Hepatic stellate cell (primary cell): ENCODE measurements around the gene CELA3B.
"Not testable (repeated sequence)": the region's sequence is repeated elsewhere in the genome, so short reads cannot be mapped to it uniquely, and the experiment has no call there.

ENCODE experiments used
- DNase-seq: peaks from one replicate; pipeline ENCODE4 v3.0.0; 2011; ENCODE audit warnings: low spot score

Gene CELA3B

DNA sequence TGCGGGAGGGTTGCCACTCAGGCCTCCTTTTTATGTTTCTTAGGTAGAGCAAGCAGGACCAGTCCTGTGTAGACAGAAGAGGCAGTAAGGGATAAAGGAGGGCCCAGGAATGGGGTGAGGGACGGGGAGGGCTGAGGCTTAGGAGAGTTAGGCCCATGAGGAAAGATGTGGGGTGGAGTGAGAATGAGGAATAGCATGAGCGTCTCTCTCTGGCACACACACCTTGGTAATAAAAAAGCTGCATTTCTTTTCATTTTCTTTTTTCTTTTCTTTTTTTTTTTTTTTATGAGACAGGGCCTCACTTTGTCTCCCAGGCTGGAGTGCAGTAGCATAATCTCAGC lies 32.1 kb upstream of the CELA3B start:
- DNase-seq: no peak

DNA sequence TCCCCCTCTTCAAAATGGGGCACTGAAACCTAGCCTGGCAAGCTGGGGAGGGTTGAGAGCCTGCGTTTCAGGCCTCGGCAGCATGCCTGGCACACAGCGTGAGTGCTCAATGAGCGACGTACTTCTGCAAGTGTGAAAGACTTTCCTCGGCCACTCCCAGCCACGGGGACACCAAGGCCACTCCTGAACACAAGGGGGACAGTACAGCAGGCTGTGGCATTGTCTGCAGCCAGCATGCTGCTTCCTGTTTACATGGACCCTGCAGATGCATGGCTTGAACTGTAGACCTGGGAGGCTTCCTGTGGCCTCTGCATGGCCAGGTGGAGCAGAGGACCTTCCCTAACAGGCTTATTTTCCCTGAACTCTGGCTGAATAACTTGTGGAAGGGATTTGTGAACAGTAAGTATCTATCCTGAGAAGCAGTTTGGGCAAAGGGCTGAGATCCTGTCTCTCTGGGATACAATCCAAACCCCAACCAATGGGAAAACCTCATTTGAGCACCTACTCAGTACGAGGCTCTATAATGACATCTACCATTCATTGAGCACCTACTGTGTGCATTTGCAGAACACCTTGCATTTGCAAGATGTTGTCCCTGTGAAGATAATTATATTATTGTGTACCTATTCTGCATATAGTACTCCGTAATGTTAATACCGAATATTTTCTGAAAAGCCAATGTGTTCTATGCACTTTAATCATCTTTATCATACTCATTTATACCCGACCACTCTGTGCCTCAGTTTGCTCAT lies 29.8 kb upstream of the CELA3B start:
- DNase-seq: no peak

DNA sequence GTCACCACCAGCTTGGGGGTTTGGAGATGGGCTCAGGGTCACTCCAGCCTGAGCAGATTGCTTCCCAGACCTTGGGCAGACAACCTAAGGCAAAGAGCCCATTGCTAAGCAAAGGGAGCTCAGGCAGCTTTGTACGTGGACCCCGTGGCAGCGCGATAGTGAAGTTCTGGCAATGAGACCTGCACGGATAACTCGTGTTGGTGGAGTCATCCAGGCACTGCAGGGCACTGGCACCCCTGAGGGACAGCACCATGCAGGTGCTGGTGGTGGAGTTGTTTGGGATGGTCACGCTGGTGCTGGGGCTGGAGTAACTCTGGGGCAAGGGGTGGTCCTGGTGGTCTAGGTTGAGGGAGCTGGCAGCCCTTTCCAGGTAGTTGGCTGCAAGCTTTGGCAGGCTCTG lies 26.1 kb upstream of the CELA3B start:
- no peak for DNase-seq

DNA sequence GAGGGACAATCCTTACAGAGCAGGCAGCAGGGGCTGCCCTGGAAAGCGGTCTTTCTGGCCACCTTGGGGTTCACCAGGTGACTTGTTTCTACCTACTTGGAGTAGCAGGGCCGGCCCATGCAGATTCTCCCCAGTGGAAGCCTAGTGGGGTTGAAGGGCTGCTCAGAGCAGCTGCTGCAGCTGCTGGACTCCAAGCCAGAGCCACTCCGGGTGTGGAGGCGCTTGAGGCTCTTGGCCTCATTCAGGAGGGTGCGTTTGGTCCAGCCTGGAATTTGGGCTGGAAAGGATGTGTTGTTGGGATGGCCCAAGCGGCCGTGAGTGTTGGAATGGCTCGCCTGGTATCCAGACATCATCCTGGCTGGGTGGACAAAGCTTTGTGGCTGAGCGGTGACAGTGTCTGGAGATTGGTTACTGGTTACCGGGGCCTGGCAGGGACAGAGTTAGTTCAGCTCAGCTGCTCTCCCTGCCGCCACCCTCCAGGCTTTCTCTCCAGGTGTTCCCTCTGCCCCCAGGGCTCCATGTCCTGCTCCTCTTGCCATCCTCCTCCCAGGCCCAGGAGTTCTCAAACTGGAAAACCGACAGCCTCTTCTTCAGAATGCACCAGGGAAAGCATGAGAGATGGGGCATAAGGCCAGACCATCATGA lies 25.5 kb upstream of the CELA3B start:
- no peak for DNase-seq

DNA sequence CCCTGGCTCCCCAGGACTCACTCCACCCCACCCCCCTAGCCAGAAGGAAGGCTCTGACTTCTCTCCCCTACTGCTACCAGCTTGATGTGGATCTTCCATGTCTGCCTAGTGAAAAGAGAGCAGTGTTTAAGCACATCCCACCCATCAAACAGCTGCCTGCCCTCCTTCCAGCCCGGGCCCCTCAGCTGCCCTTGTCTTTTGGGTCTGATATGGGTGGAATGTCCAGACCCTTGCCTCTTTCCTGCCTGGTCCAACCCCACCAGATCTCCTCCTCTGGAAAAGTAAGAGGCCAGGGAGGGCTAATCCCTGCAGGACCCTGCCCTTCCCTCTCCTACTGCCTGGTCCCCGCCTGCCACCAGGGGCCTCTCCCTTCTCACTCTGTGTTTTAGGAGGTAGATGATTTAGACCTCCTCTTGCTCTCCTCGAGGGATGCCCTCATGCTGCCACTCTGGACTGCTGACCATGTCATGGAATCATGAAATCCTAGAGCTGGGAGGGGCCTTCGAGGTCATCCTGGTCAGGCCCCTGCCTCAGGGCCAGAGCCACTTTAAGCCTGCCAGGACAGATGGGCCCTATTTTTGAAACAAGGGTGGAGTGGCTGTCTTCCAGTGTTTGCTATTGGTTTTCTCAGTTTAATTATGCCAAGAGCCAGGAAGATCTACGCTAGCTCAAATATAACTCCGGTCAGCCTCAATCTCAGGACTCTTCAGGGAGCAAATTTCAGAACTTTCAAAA lies 23.9 kb upstream of the CELA3B start:
- DNase-seq: no peak

DNA sequence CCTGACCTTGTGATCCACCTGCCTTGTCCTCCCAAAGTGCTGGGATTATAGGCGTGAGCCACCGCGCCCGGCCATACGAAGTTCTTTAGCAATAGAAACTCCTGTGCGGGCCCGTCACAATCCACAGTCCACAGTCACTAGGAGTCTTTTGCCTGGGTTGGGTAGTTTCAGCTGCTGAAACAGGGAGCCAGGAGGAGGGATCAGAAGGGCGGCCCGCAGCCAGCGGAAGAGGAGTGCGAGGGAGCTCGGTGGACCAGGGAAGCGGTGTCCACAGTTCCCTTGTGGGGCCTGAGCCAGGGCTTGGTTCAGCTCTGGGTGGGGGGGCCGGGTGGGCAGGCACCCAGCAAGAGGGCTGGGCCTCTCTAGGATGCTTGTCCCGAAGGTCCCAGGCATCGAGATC lies 21.8 kb upstream of the CELA3B start:
- no peak for DNase-seq

DNA sequence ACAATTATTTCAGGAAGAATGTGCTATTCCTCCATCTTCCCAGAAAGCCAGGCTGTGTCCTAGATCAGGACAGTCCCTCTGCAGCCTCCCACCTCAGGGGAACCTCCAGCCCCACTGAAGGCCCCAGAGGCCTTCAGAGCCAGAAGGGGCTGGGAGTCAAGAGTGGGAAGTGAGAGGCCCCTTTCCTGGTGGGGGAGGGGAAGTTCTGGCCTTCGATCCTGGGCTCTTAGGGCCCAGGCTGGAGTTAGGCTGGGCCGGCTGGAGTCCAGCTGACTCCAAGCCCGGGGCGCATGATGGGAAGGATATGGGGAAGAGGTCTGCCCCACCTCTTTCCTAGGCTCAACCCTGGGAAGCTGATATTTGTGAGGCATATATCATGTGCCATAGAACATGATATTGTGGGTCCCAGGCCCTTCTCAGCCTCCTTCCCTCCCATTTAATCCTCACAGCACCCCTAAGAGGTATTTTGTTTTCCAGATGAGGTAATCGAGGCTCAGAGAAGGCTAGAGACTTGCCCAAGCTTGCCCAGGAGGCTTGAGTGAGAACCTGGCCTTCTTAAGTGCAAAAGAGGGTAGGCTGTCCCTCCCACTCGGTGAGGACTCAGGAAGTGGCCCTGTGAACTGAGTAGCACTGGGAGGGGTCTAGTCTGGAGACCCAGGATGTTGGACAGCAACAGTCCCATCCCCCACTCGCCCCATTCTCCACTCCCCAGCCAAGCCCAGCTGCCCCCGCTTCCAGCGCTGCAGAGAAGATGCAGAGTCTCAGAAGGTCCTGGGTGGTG lies 21.1 kb upstream of the CELA3B start:
- DNase-seq: no peak

DNA sequence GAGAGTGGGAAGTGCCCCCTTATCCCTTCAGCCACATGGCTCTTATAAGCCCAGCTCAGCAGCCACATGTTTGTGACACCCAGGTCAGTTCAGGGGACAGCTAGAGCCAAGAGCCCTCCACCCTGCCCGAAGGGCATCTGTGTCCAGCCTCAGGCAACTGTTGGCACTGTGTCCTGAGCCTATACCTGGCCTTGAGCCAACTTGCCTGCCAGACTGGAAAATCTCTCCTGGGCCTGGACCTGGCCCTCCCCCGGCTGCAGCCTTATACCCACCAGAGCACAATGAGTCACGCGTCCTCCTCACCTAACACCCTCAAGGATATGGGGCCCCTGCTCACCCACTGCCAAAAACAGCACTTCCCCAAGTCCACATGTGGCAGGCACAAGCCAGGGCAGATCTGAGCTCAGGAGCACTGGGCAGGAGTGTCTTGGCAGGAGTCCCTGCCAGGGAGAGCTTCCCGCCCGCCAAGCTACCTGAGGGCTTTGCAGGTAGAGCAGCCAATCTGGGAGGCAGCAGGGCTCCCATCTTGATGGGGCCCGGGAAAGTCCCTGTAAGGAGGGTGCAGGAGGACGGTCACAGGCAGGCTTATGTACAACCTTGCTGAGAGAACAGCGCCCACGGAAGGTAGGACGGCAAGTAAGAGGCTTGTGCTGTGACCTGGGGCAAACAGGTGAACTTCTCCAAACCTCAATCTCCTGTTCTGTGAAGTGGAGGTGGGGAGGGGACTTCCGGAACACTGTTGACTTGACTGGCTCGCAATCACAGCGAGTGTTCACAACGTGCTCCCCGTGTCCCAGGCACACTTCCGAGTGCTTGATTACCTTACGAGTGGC lies 19.9 kb upstream of the CELA3B start:
- no peak for DNase-seq

DNA sequence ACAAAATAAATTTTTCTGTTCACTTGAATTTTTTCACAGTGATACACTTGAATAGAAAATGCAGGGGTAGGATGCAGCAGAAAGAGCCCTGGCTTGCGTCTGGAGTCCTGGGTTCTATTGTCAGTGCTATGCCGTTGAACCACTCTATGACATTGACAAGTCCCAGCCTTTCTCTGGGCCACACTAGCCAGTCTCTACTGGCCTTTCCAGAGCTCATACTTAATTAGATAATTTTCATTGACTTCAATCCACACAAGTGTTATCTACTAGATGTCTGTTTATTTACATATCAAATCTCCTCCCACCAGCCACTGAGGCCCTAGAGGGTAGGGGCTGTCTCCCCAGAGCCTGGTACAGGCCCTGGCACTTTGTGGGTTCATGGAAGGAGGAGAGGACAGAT lies 15.5 kb upstream of the CELA3B start:
- no peak for DNase-seq

DNA sequence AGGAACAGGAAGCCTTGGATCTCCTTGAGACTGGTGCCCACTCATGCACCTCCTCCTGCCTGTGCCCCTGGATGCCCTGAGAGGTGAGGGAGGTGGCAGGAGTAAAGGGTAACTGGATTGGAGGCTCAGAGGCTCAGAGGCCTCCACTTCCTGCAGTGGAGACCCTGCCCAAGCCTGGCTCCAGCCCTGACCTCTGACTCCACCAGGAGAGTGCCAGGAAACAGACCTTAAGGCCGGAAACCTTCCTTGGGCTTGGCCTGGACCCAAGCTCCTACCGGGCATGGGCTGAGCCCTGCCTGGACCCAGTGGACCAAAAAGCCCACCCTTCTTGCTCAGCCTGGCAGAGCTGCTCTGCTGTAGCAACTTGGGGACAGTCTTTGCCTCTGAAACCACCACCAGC lies 15.0 kb upstream of the CELA3B start:
- DNase-seq: no peak

DNA sequence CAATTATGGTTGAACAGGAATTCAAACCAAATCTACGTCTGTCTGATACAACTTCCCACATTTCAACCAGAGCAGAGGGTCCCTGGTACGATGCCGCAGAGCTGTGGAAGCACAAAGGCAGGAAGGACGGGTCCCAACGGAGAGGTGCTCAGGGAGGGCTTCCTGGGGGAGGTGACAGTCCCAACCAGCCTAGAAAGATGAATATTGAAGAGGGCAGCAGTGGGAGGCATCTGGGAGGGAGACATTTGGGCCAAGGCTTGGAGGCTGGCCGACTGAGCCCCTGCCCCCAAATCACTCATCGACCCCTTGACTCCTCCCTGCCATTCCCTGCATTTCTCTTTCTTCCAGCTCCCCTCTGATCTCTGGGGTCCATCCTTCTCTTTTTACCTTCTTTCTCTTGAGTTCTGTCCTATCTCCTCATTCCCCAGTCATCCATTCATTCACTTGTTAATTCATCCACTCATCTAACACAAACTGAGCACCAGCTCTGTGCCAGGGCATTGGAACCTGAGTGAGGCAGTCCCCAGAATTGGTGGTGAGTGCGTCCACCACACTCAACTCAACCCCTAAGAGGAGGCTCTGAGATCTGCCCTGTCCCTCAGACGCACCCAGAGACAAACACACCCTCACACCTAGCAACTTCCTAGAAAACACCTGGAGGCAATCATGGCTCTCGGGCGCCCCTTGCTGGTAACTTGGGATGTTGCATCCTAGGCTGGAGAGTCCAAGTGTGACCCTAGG lies 13.2 kb upstream of the CELA3B start:
- peak; percentile 72 for DNase-seq

DNA sequence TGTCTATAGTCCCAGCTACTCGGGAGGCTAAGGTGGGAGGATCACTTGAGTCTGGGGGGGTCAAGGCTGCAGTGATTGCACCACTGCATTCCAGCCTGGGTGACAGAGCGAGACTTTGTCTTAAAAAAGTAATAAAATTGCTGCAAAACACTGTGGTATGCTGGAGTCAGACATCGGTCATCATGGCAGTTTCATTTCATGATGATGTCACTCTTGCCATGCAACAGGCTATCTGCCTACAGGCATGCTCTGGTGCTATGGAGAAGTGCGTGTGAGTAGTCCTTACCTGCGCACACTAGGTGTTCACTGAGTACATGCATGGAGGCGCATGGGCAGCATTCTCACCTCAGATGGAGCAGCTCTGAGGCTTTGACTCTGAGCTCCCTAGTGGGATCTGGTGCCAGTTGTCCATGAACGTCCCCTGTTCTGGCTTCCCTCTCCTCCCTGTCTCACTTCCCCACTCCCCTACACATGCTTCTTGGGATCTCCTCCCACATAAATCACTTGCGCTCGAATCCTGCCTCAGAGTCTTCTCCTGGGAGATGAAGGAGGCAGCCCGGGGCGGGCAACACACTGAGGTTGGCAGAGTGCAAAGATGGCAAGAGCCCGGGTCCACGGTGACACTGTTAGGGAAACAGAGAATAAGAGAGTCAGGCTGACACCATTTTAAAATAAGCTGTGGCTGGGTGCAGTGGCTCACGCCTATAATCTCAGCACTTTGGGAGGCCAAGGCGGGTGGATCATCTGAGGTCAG lies 10.4 kb upstream of the CELA3B start:
- peak; percentile 68 for DNase-seq

DNA sequence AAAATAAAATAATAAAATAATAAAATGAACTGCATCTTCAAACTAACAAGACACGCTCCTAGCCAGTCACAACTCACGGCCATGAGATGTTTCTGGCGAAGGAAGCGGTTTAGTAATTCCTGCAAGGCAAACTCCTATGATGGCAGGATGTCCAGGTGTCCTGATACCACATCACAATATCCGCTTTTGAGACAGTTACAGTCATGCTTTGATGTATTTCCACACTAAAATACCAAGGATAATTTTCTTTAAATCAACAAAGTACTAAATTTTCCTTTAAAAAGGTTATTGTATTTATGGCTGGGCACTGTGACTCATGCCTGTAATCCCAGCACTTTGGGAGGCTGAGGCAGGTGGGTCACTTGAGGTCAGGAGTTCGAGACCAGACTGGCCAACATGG lies 9.6 kb upstream of the CELA3B start:
- not testable (repeated sequence) for DNase-seq

DNA sequence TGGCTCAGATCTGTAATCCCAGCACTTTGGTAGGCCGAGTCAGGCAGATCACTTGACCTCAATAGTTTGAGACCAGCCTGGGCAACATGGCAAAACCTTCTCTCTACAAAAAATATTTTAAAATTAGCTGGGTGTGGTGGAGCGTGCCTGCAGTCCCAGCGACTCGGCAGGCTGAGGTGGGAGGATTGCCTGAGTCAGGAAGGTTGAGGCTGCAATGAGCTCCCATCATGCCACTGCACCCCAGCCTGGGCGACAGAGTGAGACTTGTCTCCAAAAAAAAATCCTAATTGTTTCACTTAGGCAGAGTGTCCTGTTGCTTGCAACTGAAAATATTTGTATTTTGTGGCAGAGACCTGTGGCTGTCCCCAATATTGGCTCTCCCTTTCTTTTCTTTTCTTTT lies 7.8 kb upstream of the CELA3B start:
- not testable (repeated sequence) for DNase-seq

DNA sequence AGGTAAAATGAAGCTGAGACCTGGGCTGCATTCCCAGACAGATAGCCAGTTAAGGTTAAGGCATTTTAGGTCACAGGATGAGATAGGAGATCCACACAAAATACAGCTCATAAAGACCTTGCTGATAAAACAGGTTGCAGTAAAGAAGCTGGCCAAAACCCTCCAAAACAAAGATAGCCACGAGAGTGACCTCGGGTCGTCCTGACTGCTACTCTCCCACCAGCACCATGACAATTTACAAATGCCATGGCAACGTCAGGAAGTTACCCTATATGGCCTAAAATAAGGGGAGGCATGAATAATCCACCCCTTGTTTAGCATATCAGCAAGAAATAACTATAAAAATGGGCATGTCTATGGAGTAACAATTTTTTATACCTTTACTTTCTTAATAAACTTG lies 6.3 kb upstream of the CELA3B start:
- DNase-seq: not testable (repeated sequence)

DNA sequence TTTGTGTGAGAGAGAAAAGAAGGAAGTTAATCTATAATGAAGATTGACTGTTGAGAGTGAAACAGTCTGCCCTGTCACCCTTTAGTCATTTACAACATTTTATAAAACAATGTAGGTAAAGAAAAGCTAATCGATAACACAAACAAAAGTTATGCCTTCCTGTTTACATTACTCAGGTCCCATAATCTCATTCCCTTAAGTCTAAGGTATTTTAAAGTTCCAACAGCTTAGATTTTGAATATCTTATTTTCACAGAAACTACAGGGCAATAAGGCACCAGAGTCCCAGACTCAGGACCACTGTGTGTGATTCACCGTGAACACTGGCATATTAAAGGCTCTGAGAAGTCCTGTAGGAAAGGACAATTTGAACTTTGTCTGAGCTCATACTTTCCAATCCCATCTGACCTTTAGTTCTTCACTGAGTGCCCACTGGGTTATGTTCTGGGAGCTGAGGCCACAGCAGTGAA lies 3.8 kb upstream of the CELA3B start:
- not testable (repeated sequence) for DNase-seq

DNA sequence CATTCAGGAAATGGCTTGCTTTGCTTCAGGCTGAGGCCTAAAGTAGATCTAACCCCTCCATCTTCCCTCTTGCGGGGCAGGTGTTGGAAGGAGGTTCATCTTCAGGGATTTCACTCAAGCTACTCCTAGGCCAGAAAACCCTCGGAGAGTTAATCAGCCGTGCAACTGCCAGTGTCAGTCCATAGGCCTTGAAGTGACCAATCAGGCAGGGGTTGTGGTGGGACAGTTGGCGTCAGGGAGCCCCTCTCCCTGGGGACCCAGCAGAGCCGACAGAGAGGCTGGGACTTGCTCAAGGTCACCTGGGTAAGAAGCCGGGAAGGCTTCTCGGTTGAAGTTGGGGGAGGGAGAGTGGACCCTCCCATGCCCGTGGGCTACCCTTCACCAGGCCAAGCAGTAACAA lies 2.9 kb upstream of the CELA3B start:
- not testable (repeated sequence) for DNase-seq

DNA sequence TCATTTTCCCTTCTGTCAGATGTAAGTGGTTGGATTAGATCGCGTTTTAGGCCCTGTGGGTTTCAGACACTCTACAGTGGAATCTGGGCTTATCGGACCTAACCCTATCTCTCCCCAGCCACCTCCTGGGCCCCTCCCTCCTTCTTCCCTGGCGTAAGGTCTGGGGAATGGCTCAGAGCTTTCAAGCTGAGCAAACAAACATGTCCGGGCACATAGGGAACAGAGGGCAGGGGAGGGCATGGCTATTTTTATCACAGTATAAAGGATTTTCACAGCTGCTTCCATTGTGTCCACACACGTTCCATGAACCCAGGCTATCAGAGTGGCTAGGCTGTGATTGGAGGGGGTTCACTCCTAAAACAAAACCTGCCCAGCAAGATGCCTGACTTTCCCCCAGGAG lies 2.1 kb upstream of the CELA3B start:
- not testable (repeated sequence) for DNase-seq

DNA sequence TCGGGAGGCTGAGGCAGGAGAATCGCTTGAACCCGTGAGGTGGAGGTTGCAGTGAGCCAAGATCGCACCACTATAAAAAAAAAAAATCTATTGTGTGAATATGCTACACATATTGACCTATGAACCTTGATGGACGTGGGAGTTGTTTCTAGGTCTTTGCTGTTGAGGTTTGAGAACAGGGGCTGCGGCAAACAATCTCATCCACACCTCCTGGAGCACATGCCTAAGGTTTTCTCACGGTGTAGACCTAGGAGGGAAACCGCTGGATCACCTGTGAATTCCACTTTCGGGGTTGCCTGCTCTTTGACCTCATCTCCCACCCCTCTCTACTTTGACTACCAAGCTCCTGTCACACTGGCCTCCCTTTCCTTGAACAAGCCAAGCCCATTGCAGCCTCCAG lies 1.5 kb upstream of the CELA3B start:
- DNase-seq: not testable (repeated sequence)

DNA sequence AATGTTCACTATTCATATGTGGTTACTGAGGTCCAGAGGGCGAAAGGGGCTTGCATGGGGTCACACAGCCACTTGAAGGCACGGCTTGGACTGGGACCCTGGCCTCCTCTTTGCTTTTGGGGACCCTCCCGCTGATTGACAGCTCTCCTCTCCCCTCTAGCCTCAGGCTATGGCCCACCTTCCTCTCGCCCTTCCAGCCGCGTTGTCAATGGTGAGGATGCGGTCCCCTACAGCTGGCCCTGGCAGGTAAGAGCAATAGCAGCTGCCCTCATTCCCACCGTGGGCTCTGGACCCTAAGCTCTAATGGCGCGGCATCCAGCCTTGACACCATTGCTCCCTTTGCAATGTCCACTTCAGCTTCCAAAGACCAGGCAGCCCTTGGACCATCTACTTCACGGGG lies 1.4 kb downstream of the CELA3B start:
- DNase-seq: not testable (repeated sequence)
